MM.1S (cell line): ENCODE data around the gene EML1.

Experiments
- DNase-seq: peaks from one replicate; pipeline ENCODE4 v3.0.0-alpha.2; 2015
- H2AFZ ChIP-seq: fragments of 300-600 bp; sonication (generic); 2 replicates; pipeline ENCODE4 v1.6.0; 2016; ENCODE audit warnings: antibody characterized with exemption, low read length
- H3F3A ChIP-seq: fragments of 300-600 bp; sonication (generic); 2 replicates; pipeline ENCODE4 v1.6.1; 2016; ENCODE audit warnings: mild to moderate bottlenecking, antibody characterized with exemption, low read length, moderate library complexity, mixed read lengths; ENCODE audit not compliant: insufficient read depth
- H3K27ac ChIP-seq: fragments of 300-600 bp; sonication (generic); 2 replicates; pipeline ENCODE4 v1.5.1; 2016; ENCODE audit warnings: mild to moderate bottlenecking, low read length
- H3K27me3 ChIP-seq: fragments of 300-600 bp; sonication (generic); replicated peaks from 2 replicates; pipeline ENCODE4 v1.6.0; 2016; ENCODE audit warnings: low read length; ENCODE audit not compliant: insufficient read depth
- H3K36me3 ChIP-seq: fragments of 300-600 bp; sonication (generic); replicated peaks from 2 replicates; pipeline ENCODE4 v1.6.1; 2016; ENCODE audit warnings: mild to moderate bottlenecking, low read length, mixed read lengths; ENCODE audit not compliant: insufficient read depth
- H3K4me1 ChIP-seq: fragments of 300-600 bp; sonication (generic); 2 replicates; pipeline ENCODE4 v1.6.1; 2016; ENCODE audit warnings: low read length, mixed read lengths
- H3K4me2 ChIP-seq: fragments of 300-600 bp; sonication (generic); 2 replicates; pipeline ENCODE4 v1.6.0; 2016; ENCODE audit warnings: low read depth, low read length
- H3K4me3 ChIP-seq: fragments of 300-600 bp; sonication (generic); 2 replicates; pipeline ENCODE4 v1.5.1; 2016; ENCODE audit warnings: low read length, mixed read lengths
- H3K79me2 ChIP-seq: fragments of 300-600 bp; sonication (generic); 2 replicates; pipeline ENCODE4 v1.6.1; 2016; ENCODE audit warnings: mixed run types, low read length, mixed read lengths
- H3K9ac ChIP-seq: fragments of 300-600 bp; sonication (generic); 2 replicates; pipeline ENCODE4 v1.6.1; 2016; ENCODE audit warnings: low read length, mixed read lengths
- H3K9me2 ChIP-seq: fragments of 300-600 bp; sonication (generic); replicated peaks from 2 replicates; pipeline ENCODE4 v1.6.1; 2016; ENCODE audit warnings: mild to moderate bottlenecking, low read length, mixed read lengths; ENCODE audit not compliant: insufficient read depth
- H3K9me3 ChIP-seq: fragments of 300-600 bp; sonication (generic); replicated peaks from 2 replicates; pipeline ENCODE4 v1.6.1; 2016; ENCODE audit warnings: mild to moderate bottlenecking, low read length, mixed read lengths; ENCODE audit not compliant: insufficient read depth
- H4K20me1 ChIP-seq: fragments of 300-600 bp; sonication (generic); 2 replicates; pipeline ENCODE4 v1.6.1; 2016; ENCODE audit warnings: mild to moderate bottlenecking, low read length, moderate library complexity, mixed read lengths; ENCODE audit not compliant: insufficient read depth
- CTCF ChIP-seq: fragments of 300-600 bp; sonication (generic); IDR thresholded peaks from 2 replicates; pipeline ENCODE4 v1.5.1; 2016; ENCODE audit warnings: antibody characterized with exemption, low read length, mixed read lengths
- EZH2 ChIP-seq: fragments of 300-600 bp; sonication (generic); optimal IDR thresholded peaks from 2 replicates; pipeline ENCODE3; 2017; ENCODE audit warnings: low read depth, mild to moderate bottlenecking, antibody characterized with exemption, low read length, mixed read lengths
- EZH2phosphoT487 ChIP-seq: fragments of 300-600 bp; sonication (generic); IDR thresholded peaks from 2 replicates; pipeline ENCODE4 v1.6.1; 2018; ENCODE audit warnings: antibody characterized with exemption, low read length

The EML1 gene

DNA sequence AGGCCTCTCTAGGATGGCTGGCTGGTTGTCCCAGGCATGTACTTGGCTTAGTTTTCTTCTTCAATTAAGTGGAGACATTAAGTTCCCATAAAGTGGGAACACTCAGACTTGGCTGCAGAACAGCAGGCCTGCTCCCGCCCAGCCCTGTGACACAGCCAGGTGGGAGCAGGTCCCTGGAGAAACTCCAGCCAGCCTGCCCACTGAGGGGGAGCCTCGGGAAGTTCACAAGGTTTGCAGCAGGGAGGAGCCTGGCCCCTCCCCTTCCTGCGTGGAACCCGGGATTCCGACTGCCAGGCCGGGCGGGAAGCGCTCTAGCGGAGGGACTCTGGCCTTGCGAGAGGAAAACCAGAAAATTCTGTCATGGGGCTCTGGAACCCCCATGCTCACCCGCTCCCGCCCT lies 173.7 kb downstream of the EML1 start:
- no peaks in the 10 kb centered on the region for H3K79me2 ChIP-seq

DNA sequence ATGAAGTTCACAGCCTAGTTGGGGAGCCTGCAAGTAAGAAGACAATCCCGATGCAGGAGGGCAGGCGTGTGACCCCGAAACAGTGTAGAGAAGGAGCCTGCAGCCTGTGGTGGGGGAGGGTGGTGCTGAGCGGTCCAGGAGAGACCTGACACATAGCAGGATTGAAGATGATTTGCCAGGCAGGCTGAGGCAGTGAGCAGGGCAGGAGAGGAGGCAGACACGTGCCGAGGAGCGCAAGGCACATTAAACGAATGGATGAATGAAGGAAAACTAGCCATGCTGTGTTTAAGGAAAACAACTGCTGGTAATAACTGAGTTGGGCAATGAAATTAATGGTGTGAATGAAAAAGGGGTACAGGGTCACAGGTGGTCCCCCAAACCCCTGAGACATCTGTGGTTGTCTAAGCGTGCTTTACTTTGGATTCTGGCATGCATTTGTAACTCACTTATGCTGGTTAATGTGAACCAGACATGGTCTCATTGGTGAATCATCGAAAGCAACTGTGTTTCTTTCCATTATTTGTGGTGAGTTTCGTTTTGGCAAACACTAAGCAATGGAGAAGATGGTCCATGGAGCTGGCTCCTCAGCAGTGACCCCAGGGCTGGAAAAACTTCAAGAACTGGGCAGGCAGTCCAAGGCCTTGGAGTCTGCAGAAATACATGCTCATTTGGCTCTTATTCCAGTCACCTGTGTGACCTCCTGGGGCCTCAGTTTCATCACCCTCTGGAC lies 175.1 kb downstream of the EML1 start:
- no peak overlapping the region for H3K4me3 ChIP-seq
- no peaks in the 10 kb centered on the region for H3K9me2 ChIP-seq
- TF ChIP-seq CTCF (no peak), EZH2 (no peak), EZH2phosphoT487 (no peak)
- H3K79me2 ChIP-seq, result no peaks in the 10 kb centered on the region
- no peaks in the 10 kb centered on the region for H4K20me1 ChIP-seq
- no peak overlapping the region for H3K9ac ChIP-seq
- H3F3A ChIP-seq, result no peaks in the 10 kb centered on the region
- no peak overlapping the region for H3K27ac ChIP-seq
- H2AFZ ChIP-seq, result no peak overlapping the region
- H3K9me3 ChIP-seq, result no peaks in the 10 kb centered on the region
- no peak overlapping the region for H3K4me2 ChIP-seq
- H3K27me3 ChIP-seq, result no peaks in the 10 kb centered on the region
- no peaks in the 10 kb centered on the region for H3K36me3 ChIP-seq
- H3K4me1 ChIP-seq, result no peaks in the 10 kb centered on the region
- no peak for DNase-seq

More for the DNA sequence above, 173.7 kb downstream of the EML1 start:
- Histone ChIP-seq H3K36me3 (no peaks in the 10 kb centered on the region), H3K9ac (no peak overlapping the region), H3K9me2 (no peaks in the 10 kb centered on the region), H3F3A (no peaks in the 10 kb centered on the region), H4K20me1 (no peaks in the 10 kb centered on the region), H3K27me3 (no peaks in the 10 kb centered on the region), H3K9me3 (no peaks in the 10 kb centered on the region), H3K4me2 (no peak overlapping the region), H3K4me1 (no peaks in the 10 kb centered on the region), H3K4me3 (no peak overlapping the region), H3K27ac (no peak overlapping the region), H2AFZ (no peak overlapping the region)
- TF ChIP-seq CTCF, result no peak
- TF ChIP-seq EZH2, result no peak
- no peak for TF ChIP-seq EZH2phosphoT487
- DNase-seq, result no peak

DNA sequence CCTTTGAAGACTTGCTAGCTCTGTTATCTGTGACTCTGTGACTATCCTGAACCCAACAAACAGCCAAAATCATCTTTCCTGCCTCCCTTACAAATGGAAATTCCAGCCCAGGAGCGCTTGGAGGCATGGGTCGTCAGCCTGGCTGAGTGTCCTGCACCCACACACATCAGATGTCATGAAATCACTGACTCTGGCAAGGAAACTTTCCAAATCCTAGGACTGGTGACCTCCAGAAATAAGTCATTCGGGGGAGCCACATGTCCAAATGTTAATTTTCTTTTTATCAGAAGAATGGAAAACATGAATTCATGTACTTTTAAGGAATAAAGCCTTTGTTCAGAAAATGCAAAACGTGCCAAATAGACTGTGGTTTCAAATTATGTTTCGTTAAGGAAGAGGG lies 175.7 kb downstream of the EML1 start:
- Histone ChIP-seq H3K4me3 (no peak overlapping the region), H3K36me3 (no peaks in the 10 kb centered on the region), H3K9ac (no peak overlapping the region), H3K27ac (no peak overlapping the region), H2AFZ (no peak overlapping the region), H3F3A (no peaks in the 10 kb centered on the region), H3K9me3 (no peaks in the 10 kb centered on the region), H4K20me1 (no peaks in the 10 kb centered on the region), H3K4me1 (no peaks in the 10 kb centered on the region), H3K9me2 (no peaks in the 10 kb centered on the region), H3K4me2 (no peak overlapping the region), H3K79me2 (no peaks in the 10 kb centered on the region), H3K27me3 (no peaks in the 10 kb centered on the region)
- DNase-seq, result no peak
- no peak for TF ChIP-seq CTCF
- TF ChIP-seq EZH2, result no peak
- TF ChIP-seq EZH2phosphoT487, result no peak
